IMR-90 (cell line): Measurements from ENCODE around the gene CDH1.

Experiments
- CTCF ChIP-seq: conservative IDR thresholded peaks from 2 replicates; pipeline ENCODE4 v1.5.1; 2012; ENCODE audit warnings: mild to moderate bottlenecking, low read depth, low read length, improper control_type of control experiment
- MAZ ChIP-seq: IDR thresholded peaks from 2 replicates; pipeline ENCODE4 v1.6.1; 2012; ENCODE audit warnings: low read depth, mild to moderate bottlenecking, low read length, improper control_type of control experiment, moderate library complexity, borderline replicate concordance
- MXI1 ChIP-seq: IDR thresholded peaks from 2 replicates; pipeline ENCODE4 v1.6.1; 2012; ENCODE audit warnings: low read depth, mild to moderate bottlenecking, low read length, moderate library complexity, borderline replicate concordance

DNA sequence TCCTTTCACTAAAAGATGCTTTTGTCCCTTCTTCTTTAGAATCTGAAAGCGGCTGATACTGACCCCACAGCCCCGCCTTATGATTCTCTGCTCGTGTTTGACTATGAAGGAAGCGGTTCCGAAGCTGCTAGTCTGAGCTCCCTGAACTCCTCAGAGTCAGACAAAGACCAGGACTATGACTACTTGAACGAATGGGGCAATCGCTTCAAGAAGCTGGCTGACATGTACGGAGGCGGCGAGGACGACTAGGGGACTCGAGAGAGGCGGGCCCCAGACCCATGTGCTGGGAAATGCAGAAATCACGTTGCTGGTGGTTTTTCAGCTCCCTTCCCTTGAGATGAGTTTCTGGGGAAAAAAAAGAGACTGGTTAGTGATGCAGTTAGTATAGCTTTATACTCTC lies 96.2 kb downstream of the CDH1 start:
- TF ChIP-seq CTCF (no peak), MAZ (no peak), MXI1 (no peak)
